BLaER1 (cell line): ENCODE measurements around the gene TACR1.
"Not testable (repeated sequence)": the region's sequence is repeated elsewhere in the genome, so short reads cannot be mapped to it uniquely, and the experiment has no call there.

Experiments used
- H3K27ac ChIP-seq: shearing (Covaris generic); formaldehyde crosslinking; 2 replicates; pipeline ENCODE4 v1.8.1; 2022
- H3K27me3 ChIP-seq: shearing (Covaris generic); formaldehyde crosslinking; 2 replicates; pipeline ENCODE4 v1.8.1; 2022
- H3K36me3 ChIP-seq: shearing (Covaris generic); formaldehyde crosslinking; 2 replicates; pipeline ENCODE4 v1.8.1; 2022
- H3K4me1 ChIP-seq: shearing (Covaris generic); formaldehyde crosslinking; 2 replicates; pipeline ENCODE4 v1.8.1; 2022
- H3K4me2 ChIP-seq: shearing (Covaris generic); formaldehyde crosslinking; 2 replicates; pipeline ENCODE4 v1.8.1; 2022
- H3K4me3 ChIP-seq: shearing (Covaris generic); formaldehyde crosslinking; 2 replicates; pipeline ENCODE4 v1.8.1; 2022
- H3K9ac ChIP-seq: shearing (Covaris generic); formaldehyde crosslinking; 2 replicates; pipeline ENCODE4 v1.8.1; 2022
- H3K9me3 ChIP-seq: shearing (Covaris generic); formaldehyde crosslinking; 2 replicates; pipeline ENCODE4 v1.8.1; 2022
- H4K20me1 ChIP-seq: shearing (Covaris generic); formaldehyde crosslinking; 2 replicates; pipeline ENCODE4 v1.8.1; 2022
- Cebpa-rat ChIP-seq: shearing (Covaris generic); IDR thresholded peaks from 2 replicates; pipeline ENCODE4 v1.8.1; 2022

The TACR1 gene, protein sequence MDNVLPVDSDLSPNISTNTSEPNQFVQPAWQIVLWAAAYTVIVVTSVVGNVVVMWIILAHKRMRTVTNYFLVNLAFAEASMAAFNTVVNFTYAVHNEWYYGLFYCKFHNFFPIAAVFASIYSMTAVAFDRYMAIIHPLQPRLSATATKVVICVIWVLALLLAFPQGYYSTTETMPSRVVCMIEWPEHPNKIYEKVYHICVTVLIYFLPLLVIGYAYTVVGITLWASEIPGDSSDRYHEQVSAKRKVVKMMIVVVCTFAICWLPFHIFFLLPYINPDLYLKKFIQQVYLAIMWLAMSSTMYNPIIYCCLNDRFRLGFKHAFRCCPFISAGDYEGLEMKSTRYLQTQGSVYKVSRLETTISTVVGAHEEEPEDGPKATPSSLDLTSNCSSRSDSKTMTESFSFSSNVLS

GRCh38 chr2:75199428-75200011, at the start of gene TACR1:
TACR1 (minus strand) TSS chr2:75199520; CDS start chr2:75198934, 586 bp downstream.
- no peaks in the 10 kb centered on the region for H3K4me1 ChIP-seq
- H3K4me3 ChIP-seq, result no peak within 1 kb of the TSS
- no peak for TF ChIP-seq Cebpa-rat
- peaks cover 15% of the 10 kb centered on the region for H3K27me3 ChIP-seq
- H3K9me3 ChIP-seq, result peaks cover 23% of the 10 kb centered on the region
- H3K4me2 ChIP-seq, result no peak within 1 kb of the TSS
- H3K9ac ChIP-seq, result no peak within 1 kb of the TSS
- no peaks in the 10 kb centered on the region for H4K20me1 ChIP-seq
- H3K36me3 ChIP-seq, result no peaks in the 10 kb centered on the region
- H3K27ac ChIP-seq, result no peak within 1 kb of the TSS

GRCh38 chr2:75248581-75248980, 49.3 kb upstream of the TACR1 start:
- H3K27me3 ChIP-seq, H3K36me3 ChIP-seq, H3K4me1 ChIP-seq, H4K20me1 ChIP-seq, H3K9ac ChIP-seq, H3K27ac ChIP-seq, H3K4me2 ChIP-seq, H3K4me3 ChIP-seq: not testable (repeated sequence)
- H3K9me3 ChIP-seq, result peaks cover 23% of the 10 kb centered on the region

- Histone ChIP-seq H3K4me2 (no peak overlapping the region), H3K4me3 (no peak overlapping the region), H3K27ac (no peak overlapping the region), H3K9me3 (peaks cover 28% of the 10 kb centered on the region), H3K9ac (no peak overlapping the region), H4K20me1 (no peaks in the 10 kb centered on the region), H3K27me3 (no peaks in the 10 kb centered on the region), H3K36me3 (no peaks in the 10 kb centered on the region), H3K4me1 (no peaks in the 10 kb centered on the region)
- TF ChIP-seq Cebpa-rat, result no peak
Observed at GRCh38 chr2:75246441-75247167, 47.3 kb upstream of the TACR1 start.

DNA sequence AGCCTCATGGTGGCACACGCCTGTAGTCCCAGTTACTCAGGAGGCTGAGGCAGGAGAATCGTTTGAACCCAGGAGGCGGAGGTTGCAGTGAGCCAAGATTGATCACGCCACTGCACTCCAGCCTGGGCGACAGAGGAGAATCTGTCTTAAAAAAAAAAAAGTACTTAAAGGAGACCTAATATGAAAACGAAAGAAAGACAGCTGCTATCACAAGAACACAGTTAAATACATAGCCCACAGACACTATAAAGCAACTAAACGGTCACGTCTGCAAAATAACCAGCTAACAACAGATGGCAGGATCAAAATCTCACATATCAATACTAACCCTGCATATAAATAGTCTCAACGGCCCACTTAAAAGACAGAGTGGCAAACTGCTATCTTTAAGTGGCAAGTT, 43.9 kb upstream of the TACR1 start:
- Histone ChIP-seq H3K4me2 (no peak overlapping the region), H3K9me3 (0 out of 2 replicates have a peak, but pooled peaks cover 5% of the 10 kb centered on the region), H3K27ac (no peak overlapping the region), H3K36me3 (no peaks in the 10 kb centered on the region), H3K27me3 (no peaks in the 10 kb centered on the region), H3K4me1 (no peaks in the 10 kb centered on the region), H3K4me3 (no peak overlapping the region), H3K9ac (no peak overlapping the region), H4K20me1 (no peaks in the 10 kb centered on the region)
- no peak for TF ChIP-seq Cebpa-rat

DNA sequence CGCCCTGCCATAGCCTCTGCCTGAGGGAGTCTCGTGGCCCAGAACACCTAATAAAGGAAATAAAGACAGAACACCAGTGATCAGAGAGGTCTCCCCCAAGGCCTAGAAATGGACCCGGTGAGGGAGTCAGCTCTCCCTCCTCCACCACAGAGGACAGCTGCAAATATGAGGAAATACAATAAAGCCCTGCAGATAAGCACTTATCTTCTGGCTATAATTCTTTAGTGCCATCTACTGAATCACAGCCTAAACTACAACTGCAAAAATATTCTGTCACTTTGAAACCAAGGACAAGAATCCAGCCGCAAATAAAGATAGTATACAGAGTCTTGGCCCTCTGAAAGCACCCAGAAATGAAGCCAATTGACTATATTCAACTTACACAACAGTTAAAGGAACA, 42.4 kb upstream of the TACR1 start:
- Histone ChIP-seq H3K4me1 (no peaks in the 10 kb centered on the region), H3K27me3 (no peaks in the 10 kb centered on the region), H3K36me3 (no peaks in the 10 kb centered on the region), H3K9ac (no peak overlapping the region), H3K4me3 (no peak overlapping the region), H4K20me1 (no peaks in the 10 kb centered on the region), H3K9me3 (0 out of 2 replicates have a peak, but pooled peaks cover 5% of the 10 kb centered on the region), H3K4me2 (no peak overlapping the region), H3K27ac (no peak overlapping the region)
- no peak for TF ChIP-seq Cebpa-rat

DNA sequence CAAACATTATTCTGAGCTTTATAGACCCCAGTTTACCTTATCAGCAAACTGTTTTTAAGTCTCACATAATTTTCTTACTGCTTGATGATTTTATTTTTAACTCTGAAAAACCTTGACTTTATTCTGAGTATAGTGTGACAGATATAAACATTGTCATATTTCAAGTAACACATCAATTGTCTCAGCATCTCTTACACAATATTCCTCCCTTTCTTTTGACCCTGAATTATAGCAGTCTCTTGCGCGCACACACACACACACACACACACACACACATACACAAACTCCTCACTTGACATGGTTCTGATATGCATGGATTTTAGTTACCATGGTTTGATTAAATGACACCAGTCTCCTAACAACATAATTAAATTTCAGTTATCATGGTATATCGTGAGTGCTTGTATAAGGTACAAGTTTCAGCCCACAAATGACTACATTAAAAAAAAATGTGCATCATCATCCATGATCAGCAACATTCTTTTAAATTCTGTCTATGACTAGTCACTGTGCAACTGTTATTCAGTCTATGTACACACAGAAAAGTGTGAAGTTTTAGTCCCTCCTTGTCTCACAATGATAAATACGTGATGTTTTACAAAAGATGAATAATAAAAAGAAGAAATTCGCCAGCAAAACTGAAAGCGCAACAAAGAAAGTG, 39.5 kb upstream of the TACR1 start:
- Histone ChIP-seq H4K20me1 (no peaks in the 10 kb centered on the region), H3K4me2 (no peak overlapping the region), H3K9me3 (0 out of 2 replicates have a peak, but pooled peaks cover 5% of the 10 kb centered on the region), H3K36me3 (no peaks in the 10 kb centered on the region), H3K27me3 (no peaks in the 10 kb centered on the region), H3K9ac (no peak overlapping the region), H3K4me1 (no peaks in the 10 kb centered on the region), H3K27ac (no peak overlapping the region), H3K4me3 (no peak overlapping the region)
- no peak for TF ChIP-seq Cebpa-rat

GRCh38 chr2:75237296-75237695, 38.0 kb upstream of the TACR1 start:
- H3K27me3 ChIP-seq, result no peaks in the 10 kb centered on the region
- H3K4me1 ChIP-seq, result no peaks in the 10 kb centered on the region
- TF ChIP-seq Cebpa-rat, result no peak
- H3K9ac ChIP-seq, result no peak overlapping the region
- H3K9me3 ChIP-seq, result 0 out of 2 replicates have a peak, but pooled peaks cover 5% of the 10 kb centered on the region
- no peak overlapping the region for H3K27ac ChIP-seq
- H3K4me2 ChIP-seq, result no peak overlapping the region
- H4K20me1 ChIP-seq, result no peaks in the 10 kb centered on the region
- H3K36me3 ChIP-seq, result no peaks in the 10 kb centered on the region
- no peak overlapping the region for H3K4me3 ChIP-seq

DNA sequence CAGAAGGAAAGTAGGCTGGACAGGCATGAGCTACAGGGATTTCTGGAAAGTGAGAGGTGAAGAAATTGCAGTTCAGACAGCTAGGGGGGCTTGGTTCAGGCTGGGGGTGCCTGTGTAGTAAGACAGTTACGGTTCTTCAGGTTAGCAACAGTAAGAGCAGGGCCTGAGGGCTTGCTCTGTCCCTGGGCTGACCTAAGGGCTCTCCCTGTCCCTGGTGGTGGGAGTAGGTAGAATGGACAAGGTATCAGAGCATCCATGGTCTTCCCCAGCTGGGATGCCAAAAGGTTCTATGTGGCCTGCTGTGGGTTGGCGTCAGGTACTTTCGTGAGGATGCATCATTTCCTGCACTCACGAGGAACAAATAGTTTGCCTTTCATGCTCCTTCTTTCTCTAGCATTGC, 34.6 kb upstream of the TACR1 start:
- no peak overlapping the region for H3K27ac ChIP-seq
- no peak for TF ChIP-seq Cebpa-rat

DNA sequence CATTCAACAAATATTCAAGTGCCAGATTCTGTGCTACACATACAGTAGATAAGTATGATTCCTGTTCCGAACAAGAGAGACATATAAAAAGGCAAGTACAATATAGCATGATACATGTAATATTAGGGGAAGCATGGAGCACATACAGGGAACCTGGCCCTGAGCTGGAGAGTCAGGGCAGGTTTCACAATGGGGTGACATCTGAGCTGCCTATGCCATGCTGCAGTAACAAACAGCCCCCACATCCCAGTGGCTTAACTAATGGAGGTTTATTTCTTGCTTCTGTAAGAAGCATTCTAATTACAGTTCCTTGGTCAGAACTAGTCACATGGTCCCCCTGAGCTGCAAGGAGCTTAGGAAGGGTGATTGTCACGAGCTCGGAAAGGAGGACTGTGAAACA, 27.3 kb upstream of the TACR1 start:
- H3K4me2 ChIP-seq, result no peak overlapping the region
- H3K27me3 ChIP-seq, result no peaks in the 10 kb centered on the region
- TF ChIP-seq Cebpa-rat, result no peak

More for the DNA sequence above, 34.6 kb upstream of the TACR1 start:
- no peak overlapping the region for H3K9ac ChIP-seq
- no peak overlapping the region for H3K4me3 ChIP-seq
- no peaks in the 10 kb centered on the region for H3K27me3 ChIP-seq
- H3K4me2 ChIP-seq, result no peak overlapping the region
- H4K20me1 ChIP-seq, result no peaks in the 10 kb centered on the region
- H3K36me3 ChIP-seq, result no peaks in the 10 kb centered on the region
- H3K9me3 ChIP-seq, result no peaks in the 10 kb centered on the region
- no peaks in the 10 kb centered on the region for H3K4me1 ChIP-seq

GRCh38 chr2:75226099-75226498, 26.8 kb upstream of the TACR1 start:
- Histone ChIP-seq H3K4me3 (no peak overlapping the region), H3K4me2 (no peak overlapping the region), H3K36me3 (no peaks in the 10 kb centered on the region), H3K4me1 (no peaks in the 10 kb centered on the region), H3K9me3 (no peaks in the 10 kb centered on the region), H4K20me1 (no peaks in the 10 kb centered on the region), H3K27ac (no peak overlapping the region), H3K27me3 (no peaks in the 10 kb centered on the region), H3K9ac (no peak overlapping the region)
- no peak for TF ChIP-seq Cebpa-rat

More for the DNA sequence above, 27.3 kb upstream of the TACR1 start:
- H3K27ac ChIP-seq, result no peak overlapping the region
- no peaks in the 10 kb centered on the region for H3K4me1 ChIP-seq
- H3K9ac ChIP-seq, result no peak overlapping the region
- no peaks in the 10 kb centered on the region for H4K20me1 ChIP-seq
- no peaks in the 10 kb centered on the region for H3K36me3 ChIP-seq
- no peak overlapping the region for H3K4me3 ChIP-seq
- H3K9me3 ChIP-seq, result no peaks in the 10 kb centered on the region
